ENCODE measurements around the gene CREBBP.

The CREBBP gene

DNA sequence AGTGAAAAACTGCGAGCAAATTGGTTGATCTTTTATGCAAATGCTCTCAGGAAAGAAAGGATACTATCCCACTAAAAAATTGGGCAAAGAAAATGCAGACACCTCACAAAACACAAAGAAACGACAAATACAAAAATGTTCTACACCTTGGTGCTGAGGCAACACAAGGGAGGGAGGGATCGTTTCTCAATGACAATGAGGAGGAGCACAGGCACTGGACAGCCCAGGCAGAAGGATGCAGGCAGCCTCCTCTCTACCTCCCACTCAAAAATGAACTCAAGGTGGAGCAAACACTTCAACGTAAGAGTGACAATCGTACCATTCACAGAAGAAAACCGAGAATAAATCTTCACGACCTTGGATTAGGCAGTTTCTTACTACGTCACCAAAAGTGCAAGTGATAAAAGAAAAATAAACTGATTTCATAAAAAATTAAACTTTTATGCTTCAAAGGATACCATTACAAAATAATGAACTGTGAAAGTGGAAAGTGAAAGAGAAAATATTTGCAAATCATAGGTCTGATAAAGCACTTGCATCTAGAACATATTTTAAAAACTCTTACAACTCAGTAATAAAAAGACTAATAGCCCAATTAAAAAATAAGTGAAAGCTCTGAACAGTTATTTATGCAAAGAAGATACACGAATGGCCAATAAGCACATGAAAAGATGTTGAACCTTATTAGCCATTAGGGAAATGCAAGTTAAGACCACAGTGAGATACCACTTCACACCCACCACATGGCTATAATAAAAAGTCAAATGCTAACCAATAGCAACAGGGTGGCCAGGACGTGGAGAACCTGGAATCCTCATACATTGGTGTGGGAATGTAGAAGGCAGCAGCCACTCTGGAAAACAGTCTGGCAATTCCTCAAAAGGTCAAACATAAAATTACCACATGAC is 82.4 kb downstream of the CREBBP start:
- H3K4me3 ChIP-seq = no peak overlapping the region
- no peak overlapping the region for H3K27ac ChIP-seq
- no peak for DNase-seq (ENCODE audit: low read depth, low spot score)
- H3K9me3 ChIP-seq (ENCODE audit: low read depth, low read length) = no peaks in the 10 kb centered on the region
- H3K9ac ChIP-seq (ENCODE audit: insufficient read length) = no peak overlapping the region
- TF ChIP-seq FOXP2 (optimal IDR thresholded peaks at IDR 0.05; ENCODE audit: control extremely low read depth, extremely low read length, insufficient read depth) (no peak), POLR2AphosphoS5 (IDR thresholded peaks at IDR 0.05; ENCODE audit: borderline replicate concordance, low read depth, low read length) (no peak), EZH2 (IDR thresholded peaks at IDR 0.05) (no peak)
- peaks cover 17% of the 10 kb centered on the region for H3K36me3 ChIP-seq (ENCODE audit: insufficient read depth, low read length)

DNA sequence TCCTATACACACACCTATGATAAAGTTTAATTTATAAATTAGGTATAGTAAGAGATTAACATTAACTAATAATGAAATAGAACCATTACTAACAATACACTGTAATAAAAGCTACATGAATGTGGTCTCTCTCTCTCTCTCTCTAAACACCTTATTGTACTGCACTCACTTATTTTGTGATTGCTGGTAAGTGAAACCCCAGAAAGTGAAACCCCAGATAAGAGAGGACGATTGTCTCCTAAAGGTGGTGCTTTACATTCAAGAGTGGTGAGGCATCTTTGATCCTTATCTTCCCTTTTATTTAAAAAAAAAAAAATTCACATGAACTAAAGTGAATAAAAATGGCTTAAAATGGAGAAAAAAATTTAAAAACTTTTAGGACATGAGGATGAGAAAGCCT is 83.0 kb downstream of the CREBBP start:
- DNase-seq (ENCODE audit: low read depth, low spot score) = no peak
- no peak overlapping the region for H3K9ac ChIP-seq (ENCODE audit: insufficient read length)
- no peak overlapping the region for H3K4me3 ChIP-seq
- H3K27ac ChIP-seq = no peak overlapping the region
- H3K36me3 ChIP-seq (ENCODE audit: insufficient read depth, low read length) = peaks cover 20% of the 10 kb centered on the region
- TF ChIP-seq POLR2AphosphoS5 (IDR thresholded peaks at IDR 0.05; ENCODE audit: borderline replicate concordance, low read depth, low read length) = no peak
- H3K9me3 ChIP-seq (ENCODE audit: low read depth, low read length) = no peaks in the 10 kb centered on the region

- no peak for DNase-seq (ENCODE audit: low read depth, low spot score)
- Histone ChIP-seq H3K27ac (no peak overlapping the region), H3K9me3 (ENCODE audit: low read depth, low read length) (no peaks in the 10 kb centered on the region), H3K4me3 (no peak overlapping the region), H3K36me3 (ENCODE audit: insufficient read depth, low read length) (peaks cover 45% of the 10 kb centered on the region), H3K9ac (ENCODE audit: insufficient read length) (no peak overlapping the region)
- no peak for TF ChIP-seq FOXP2 (optimal IDR thresholded peaks at IDR 0.05; ENCODE audit: control extremely low read depth, extremely low read length, insufficient read depth)
- no peak for TF ChIP-seq EZH2 (IDR thresholded peaks at IDR 0.05)
Observed at GRCh38 chr16:3793161-3793576, 87.3 kb downstream of the CREBBP start.

DNA sequence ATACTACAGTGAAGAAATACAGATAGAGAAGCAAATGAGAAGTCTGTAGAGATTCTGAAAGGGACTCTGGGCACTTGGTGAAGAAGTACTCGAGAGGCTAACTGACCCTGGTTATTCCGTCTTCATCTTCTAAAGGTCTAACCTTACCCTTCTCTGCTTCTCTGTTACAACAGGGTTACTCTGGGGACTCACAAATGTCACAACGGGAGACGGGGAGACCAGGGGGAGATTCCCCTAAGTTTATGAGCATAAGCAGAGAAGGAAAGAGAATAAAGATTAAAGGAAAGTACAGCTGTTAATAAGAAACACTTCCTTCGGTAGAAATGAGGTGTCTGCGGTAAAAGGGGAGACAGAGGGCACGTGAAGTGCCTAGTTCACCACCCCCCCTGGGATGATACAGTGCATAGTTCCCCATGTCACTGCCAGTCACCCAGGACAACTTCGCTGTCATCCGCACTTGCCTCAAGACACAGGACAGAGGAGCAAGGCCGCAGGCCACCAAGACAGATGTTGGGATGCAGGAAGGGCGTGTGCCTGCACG is 88.0 kb downstream of the CREBBP start:
- Histone ChIP-seq H3K27ac (no peak overlapping the region), H3K9me3 (ENCODE audit: low read depth, low read length) (no peaks in the 10 kb centered on the region), H3K9ac (ENCODE audit: insufficient read length) (no peak overlapping the region), H3K4me3 (no peak overlapping the region), H3K36me3 (ENCODE audit: insufficient read depth, low read length) (peaks cover 49% of the 10 kb centered on the region)
- no peak for TF ChIP-seq POLR2AphosphoS5 (IDR thresholded peaks at IDR 0.05; ENCODE audit: borderline replicate concordance, low read depth, low read length)
- TF ChIP-seq FOXP2 (optimal IDR thresholded peaks at IDR 0.05; ENCODE audit: control extremely low read depth, extremely low read length, insufficient read depth) = no peak
- TF ChIP-seq EZH2 (IDR thresholded peaks at IDR 0.05) = no peak
- no peak for DNase-seq (ENCODE audit: low read depth, low spot score)

DNA sequence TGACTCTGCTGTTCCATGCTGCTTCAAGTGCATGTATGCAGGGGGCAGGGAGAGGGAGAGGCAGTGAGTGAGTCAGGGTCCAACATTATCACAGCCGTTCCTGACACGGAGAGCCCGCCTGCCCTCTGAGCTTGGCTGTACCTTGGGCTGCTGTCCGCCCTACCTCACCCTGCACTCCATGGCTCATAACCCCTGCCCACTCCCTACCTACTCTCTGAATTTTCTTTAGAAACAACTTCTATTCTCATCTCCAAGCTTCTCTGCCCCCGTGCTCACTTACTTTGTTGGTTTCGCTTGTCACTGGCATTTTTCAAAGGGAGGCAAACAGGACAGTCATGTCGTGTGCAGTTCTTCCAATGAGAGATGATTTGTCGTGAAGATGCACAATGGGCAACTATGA is 88.8 kb downstream of the CREBBP start:
- Histone ChIP-seq H3K9me3 (ENCODE audit: low read depth, low read length) (no peaks in the 10 kb centered on the region), H3K36me3 (ENCODE audit: insufficient read depth, low read length) (peaks cover 52% of the 10 kb centered on the region), H3K4me3 (no peak overlapping the region), H3K27ac (no peak overlapping the region), H3K9ac (ENCODE audit: insufficient read length) (no peak overlapping the region)
- TF ChIP-seq POLR2AphosphoS5 (IDR thresholded peaks at IDR 0.05; ENCODE audit: borderline replicate concordance, low read depth, low read length) = no peak
- no peak for TF ChIP-seq EZH2 (IDR thresholded peaks at IDR 0.05)
- no peak for TF ChIP-seq FOXP2 (optimal IDR thresholded peaks at IDR 0.05; ENCODE audit: control extremely low read depth, extremely low read length, insufficient read depth)
- DNase-seq (ENCODE audit: low read depth, low spot score) = no peak

DNA sequence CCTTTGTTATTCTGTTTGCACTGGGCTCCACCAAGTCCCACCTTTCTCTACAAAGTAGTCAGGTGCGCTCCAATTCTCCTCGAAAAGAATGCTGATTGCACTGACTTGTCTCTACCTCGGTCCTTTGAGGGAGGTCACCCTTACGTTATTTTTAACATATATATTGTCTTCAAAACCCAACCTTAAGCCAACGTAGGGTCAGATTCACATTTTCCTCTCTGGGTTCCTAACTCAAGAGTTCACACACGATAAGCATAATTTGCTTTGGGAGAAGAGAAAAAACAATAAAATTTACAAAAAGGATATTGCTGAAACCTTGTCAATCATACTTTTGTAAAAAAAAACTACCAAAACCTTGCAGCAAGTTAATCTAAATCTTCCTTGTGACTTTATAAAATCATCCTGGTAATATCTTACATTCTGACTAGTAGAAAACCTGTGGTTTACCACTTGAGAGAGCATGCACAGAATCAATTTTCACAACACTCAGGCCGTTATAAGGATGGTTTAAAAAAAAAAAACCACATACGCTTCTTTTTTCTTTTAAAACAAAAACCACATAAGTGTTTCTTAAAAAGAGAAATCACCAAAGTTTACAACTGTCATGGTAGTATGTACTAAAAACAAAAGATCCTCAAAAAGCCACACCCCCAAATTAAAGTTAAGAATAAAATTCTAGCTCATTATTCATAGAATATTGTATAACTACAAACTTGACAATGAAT is 91.0 kb downstream of the CREBBP start:
- Histone ChIP-seq H3K4me3 (no peak overlapping the region), H3K36me3 (ENCODE audit: insufficient read depth, low read length) (peaks cover 63% of the 10 kb centered on the region), H3K9ac (ENCODE audit: insufficient read length) (no peak overlapping the region), H3K27ac (no peak overlapping the region), H3K9me3 (ENCODE audit: low read depth, low read length) (no peaks in the 10 kb centered on the region)
- TF ChIP-seq EZH2 (IDR thresholded peaks at IDR 0.05) (no peak), FOXP2 (optimal IDR thresholded peaks at IDR 0.05; ENCODE audit: control extremely low read depth, extremely low read length, insufficient read depth) (no peak), POLR2AphosphoS5 (IDR thresholded peaks at IDR 0.05; ENCODE audit: borderline replicate concordance, low read depth, low read length) (no peak)
- no peak for DNase-seq (ENCODE audit: low read depth, low spot score)

GRCh38 chr16:3788711-3789374 is 91.7 kb downstream of the CREBBP start:
- no peak overlapping the region for H3K4me3 ChIP-seq
- TF ChIP-seq POLR2AphosphoS5 (IDR thresholded peaks at IDR 0.05; ENCODE audit: borderline replicate concordance, low read depth, low read length) (no peak), FOXP2 (optimal IDR thresholded peaks at IDR 0.05; ENCODE audit: control extremely low read depth, extremely low read length, insufficient read depth) (no peak), EZH2 (IDR thresholded peaks at IDR 0.05) (no peak)
- no peak overlapping the region for H3K27ac ChIP-seq
- H3K9me3 ChIP-seq (ENCODE audit: low read depth, low read length) = no peaks in the 10 kb centered on the region
- H3K36me3 ChIP-seq (ENCODE audit: insufficient read depth, low read length) = peaks cover 67% of the 10 kb centered on the region
- DNase-seq (ENCODE audit: low read depth, low spot score) = no peak
- no peak overlapping the region for H3K9ac ChIP-seq (ENCODE audit: insufficient read length)

All from SK-N-MC (cell line).